GM19025 (cell line): Measurements from ENCODE around the gene ZFYVE27.

ENCODE experiments used
- ATAC-seq: cut with Tn5 transposase; IDR thresholded peaks from one replicate; pipeline ENCODE4 v1.9.1; 2021; ENCODE audit warnings: mild to moderate bottlenecking, low read depth, moderate library complexity; ENCODE audit not compliant: unreplicated experiment

ZFYVE27 gene

DNA sequence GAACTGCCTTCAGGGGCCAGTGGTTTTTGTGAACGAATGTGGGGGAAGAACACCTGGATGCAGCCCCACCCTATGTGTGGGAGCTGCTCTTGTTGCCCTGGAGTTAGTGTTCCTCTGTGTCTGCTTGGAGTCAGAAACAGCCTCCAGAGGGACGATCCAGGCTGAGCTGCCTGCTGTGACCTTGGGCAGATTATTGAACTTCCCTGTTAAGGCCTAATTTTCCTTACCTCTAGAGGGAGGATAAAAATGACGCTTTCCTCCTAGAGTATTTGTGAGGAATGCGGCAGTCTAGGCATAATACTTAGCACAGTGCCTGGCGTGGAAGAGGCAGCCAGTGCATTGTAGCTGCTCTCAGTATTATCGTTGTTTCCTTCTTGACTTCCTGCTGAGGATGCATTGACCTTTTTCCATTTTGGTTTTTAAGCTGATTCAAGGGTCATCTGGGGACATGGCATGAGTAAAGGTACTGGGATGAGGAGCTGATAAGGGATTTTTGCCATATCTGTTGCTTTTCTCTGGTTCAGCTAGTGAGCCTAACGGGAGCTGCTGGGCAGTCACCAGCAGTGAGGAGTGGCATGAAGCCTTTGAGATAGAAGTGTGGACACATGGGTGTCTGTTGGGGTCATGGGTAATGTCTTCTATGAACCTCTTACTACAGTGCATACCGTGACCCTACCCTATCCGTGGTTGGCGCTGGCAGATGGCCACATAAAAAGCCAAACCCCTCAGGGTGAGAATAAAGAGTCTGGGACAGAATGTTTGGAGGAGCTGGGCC lies 6.4 kb downstream of the ZFYVE27 start:
- ATAC-seq = no peak

DNA sequence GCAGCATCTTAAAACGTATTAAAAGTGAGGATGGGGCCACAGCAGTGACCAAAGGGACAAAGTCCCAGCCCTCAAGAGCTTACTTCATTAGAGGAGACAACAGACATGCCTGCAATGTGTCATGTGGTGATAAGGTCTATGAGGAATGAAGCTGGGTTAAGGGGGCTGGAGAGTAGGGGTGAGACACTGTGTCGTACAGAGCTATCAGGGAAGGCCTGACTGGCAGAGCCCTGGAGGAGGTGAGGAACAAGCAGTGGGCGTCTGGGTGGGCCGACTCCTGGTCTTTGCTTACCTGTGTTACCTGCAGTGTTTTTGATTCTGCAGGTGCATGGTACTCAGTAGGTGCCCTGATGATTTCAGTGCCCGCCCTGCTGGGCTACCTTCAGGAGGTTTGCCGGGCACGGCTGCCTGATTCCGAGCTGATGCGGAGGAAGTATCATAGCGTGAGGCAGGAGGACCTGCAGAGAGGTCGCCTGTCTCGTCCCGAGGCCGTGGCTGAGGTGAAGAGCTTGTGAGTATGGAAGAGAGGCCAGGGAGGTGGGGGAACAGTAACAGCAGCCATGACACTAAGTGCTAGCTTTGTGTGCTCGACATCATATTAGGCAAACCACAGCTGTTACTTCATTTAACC lies 7.6 kb downstream of the ZFYVE27 start:
- no peak for ATAC-seq

DNA sequence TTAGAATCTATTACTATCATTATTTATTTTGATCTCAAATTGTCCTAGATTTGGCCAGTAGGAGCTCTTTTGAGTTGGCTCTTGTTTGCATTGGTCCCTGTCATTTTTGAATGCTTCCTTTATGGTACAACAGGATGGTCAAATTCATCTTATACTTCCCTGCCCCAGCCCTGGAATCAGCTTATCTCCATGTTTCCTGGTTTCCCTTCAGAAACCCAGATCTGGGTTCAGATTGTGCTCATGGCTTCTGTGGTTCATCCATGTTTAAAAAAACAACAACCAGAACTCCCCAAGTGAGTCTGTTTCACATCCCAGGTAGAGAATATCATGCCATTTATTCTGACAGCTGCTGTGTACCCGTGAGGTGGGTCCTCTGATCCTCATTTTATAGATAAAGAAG lies 10.6 kb downstream of the ZFYVE27 start:
- no peak for ATAC-seq

DNA sequence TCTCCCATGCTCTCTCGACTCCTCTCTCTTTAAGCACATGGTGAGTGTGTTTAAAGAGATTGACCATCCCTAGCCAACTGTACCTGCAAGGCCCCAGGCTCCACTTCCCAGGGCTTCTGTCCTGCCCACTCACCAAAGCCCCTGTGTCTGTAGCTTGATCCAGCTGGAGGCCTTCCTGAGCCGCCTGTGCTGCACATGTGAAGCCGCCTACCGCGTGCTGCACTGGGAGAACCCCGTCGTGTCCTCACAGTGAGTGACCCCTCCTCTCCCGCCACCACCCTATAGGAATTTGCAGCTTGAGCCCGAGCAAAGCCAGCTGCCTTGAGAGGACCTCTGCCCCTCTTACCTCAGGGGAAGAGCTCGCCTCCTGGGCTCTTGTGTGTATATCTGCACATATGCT lies 11.2 kb downstream of the ZFYVE27 start:
- ATAC-seq = no peak

DNA sequence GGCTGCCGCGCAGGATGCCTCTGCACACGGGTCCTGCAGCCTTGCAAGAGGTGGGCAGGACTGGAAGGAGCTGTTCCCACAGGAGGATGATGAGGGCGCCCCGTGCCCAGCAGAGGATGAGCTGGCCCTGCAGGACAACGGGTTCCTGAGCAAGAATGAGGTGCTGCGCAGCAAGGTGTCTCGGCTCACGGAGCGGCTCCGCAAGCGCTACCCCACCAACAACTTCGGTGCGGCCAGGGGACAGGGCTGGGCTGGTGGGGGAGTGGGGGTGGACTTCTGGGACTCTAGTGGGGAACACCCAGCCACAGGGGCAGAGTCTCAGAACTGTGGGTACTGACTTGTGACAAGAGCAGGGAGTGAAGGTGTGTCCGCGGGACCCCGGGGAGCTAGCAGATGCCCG lies 16.0 kb downstream of the ZFYVE27 start:
- no peak for ATAC-seq

DNA sequence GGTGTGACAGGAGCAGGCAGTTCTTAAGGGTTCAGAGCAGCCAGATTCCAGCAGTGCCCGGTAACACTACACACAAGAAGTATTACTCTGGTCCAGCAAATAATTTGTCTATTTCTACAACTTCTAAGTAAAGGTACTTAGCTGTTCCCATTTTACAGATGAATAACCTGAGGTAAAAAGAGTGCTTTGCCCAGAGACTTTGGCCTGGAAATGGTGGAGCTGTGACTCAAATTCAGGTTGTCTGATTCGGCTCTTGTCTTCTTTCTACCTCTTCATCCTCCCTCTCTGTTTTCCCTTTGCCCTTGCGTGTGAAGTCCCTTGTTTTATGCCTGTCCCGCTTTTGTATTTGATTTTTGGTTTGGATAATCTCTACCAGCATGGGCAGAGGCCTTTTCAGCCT lies 17.8 kb downstream of the ZFYVE27 start:
- no peak for ATAC-seq

DNA sequence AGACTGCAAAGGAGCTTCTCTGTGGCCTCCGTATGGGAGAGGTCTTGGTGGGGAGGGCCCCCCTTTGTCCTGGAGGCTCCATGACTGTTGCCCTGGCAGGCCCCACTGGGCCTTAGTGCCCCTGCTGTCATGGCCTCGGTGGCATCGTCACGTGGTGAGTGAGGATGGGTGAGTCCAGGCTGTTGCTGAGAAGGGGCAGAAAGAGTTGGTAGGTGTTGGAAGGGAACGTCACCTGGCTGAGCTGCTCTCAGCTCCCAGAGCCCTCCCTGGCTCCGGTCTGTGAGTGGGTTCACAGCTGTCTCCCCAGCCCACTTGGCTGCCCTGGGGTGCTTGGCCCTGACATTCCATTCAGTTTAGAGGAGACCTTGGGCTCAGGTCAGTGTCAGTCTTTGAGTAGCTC lies 18.8 kb downstream of the ZFYVE27 start:
- no peak for ATAC-seq

DNA sequence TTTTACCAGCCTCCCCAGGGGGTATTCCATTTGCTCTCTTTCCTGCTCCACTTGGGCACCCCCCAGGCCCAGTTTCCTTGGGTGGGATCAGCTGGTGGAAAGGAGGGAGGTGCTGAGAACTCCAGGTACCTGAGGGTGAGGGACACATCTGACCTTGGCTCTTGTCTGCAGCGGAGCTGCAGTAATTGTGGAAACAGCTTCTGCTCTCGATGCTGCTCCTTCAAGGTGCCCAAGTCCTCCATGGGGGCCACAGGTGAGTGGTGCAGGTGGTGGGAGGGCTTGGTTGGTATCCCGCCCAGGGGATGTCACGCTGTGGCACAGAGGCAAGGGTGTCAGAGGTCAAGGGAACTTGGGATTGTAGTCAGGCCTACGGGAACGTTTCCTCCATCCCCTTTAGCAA lies 20.5 kb downstream of the ZFYVE27 start:
- ATAC-seq = no peak

DNA sequence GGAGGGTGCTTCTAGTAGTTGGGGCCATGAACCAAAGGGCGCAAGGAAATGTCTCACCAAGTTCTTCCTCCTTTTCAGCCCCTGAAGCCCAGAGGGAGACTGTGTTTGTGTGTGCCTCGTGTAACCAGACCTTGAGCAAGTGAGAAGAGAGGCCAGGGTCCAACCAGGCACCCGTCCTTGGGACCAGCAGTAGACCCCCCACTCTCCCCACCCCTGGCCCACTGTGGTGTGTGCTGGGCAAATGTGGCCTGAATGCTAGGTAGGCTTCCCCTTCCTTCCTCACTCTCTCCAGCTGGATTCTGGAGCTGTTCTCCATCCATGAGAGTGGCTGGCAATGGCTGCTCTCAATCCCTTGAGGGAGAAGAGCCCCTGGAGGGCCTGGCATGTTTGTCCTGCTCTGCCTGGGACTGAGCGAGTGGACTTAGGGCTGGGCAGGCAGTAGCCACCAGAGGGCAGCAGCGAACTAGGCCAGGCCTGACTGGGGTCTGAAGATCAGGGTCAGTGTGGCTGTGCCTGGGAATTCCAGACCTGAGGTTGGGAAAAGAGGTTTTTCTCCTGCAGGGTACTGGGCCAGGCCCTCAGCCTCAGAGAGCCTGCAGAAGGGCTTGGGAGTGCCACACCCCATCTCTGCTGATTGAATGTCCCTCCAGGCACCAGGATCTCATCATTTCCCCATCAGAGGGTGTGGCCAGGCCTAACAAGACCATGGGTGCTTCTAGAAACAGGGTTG lies 22.4 kb downstream of the ZFYVE27 start:
- no peak for ATAC-seq

DNA sequence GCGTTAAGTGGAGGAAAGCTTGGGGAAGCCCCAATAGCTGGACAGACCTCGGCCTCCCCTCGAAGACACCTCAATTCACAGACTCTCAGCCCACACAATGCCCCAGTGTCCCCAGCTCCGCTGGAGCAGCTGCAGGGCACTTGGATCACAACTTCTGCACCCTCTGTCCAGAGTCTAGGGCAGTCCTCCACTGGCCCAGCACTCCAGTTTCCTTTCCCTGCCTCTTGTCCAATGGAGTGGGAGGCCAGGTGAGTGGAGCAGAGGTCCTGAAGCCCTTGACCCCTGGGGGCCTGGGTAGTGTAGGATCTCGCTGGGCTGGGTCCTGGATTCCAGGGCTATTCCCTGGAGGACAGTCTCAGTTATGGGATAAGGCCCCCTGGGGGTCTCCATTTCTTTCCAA lies 23.0 kb downstream of the ZFYVE27 start:
- no peak for ATAC-seq

DNA sequence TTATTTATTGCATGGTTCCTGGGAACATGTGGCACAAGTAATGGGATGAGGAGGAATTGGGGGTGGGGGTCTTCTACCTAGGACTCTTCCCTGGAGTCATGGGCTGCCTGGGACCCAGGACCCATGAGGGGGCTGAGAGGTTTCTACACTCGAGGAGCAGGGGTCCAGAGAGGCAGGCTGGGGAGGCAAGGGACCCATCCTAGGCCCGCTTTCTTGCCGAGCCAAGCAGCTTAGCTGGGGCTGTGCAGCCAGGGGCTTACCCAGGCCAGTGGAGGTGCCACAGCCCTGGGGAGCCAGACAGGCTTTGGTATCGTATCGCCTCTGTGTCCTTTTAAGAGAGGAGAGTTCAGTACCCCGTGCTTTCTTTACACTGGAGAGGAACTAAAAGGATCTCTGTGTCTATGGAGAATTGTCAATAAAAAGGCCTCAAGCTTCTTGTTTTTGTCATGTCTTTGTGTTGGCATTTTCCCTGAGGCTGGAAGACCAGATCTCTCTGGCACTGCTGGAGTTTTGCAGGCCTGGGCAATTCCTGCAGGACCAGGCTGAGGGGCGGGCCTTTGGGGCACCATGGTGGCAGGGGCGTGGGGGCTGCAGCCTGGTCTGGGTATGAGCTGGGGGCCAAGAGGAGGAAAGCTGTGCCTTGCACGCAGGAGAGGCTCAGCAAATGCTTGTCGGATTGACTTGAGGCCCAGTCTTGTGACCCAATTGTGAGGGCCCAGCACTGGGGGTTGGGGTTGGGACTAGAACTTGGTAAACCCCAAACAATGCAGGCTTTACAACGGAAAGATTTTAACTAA lies 23.7 kb downstream of the ZFYVE27 start:
- ATAC-seq = no peak

DNA sequence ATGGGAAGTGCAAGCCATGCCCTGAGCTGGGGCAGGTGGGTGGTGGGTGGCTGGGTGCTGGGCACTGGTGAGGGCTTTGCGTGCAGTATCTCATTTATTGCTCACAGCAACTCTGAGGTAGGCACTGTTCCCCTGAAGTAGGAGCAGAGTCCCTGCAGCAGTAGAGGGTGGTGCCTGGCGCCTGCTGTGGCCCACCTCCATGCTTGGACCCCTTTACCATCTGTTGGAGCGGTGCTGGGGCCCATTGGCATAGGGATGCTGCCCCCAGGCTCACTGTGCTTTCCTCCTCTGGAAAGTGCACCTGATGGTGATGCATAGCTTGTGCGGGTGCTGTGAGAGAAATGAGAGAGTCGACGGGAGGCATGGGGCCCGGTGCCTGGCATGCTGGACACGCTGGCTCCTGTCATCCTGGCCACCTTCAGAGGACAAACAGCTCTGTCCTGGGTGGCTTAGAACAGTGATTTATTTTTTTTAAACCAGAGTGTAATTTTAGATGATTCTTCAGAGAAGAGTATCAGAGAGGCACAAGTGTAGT lies 24.5 kb downstream of the ZFYVE27 start:
- no peak for ATAC-seq

DNA sequence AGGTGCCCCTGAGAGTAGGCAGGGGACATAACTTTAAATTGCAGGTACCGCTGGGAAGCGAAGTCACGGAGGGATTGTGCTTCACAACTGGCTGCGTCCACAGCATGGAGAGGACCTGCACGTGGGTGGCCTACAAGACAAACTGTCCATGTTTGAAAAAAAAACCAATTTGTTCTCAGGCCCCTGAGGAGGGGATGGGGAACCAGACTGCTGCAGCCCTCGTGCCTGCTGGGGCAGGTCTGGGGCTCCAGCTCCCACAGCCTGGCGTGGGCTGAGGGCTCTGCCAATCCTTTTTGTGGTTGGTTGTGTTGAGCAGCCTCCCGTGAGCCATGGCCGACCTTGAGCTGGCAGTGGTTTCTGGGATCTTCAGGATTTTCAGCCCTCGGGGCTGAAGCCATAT lies 25.1 kb downstream of the ZFYVE27 start:
- no peak for ATAC-seq

DNA sequence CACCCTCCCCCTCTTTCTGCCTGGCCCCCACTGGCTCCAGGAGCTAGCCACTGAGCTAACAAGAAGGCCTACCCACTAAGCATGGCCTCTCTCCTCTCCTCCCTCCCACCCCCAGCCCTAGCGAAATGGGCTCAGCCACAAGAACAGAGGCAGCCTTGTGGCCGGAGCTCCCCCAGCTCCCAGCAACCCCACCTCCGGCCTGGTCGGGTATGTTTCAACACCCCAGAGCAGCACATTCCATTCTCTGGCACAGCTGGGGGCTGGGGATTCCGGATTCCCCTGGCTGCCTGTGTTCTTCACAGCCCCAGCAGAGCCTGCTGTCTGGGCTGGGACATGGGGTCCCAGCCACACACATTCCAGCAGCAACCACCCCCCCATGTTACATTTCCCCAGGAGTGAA lies 25.9 kb downstream of the ZFYVE27 start:
- ATAC-seq = no peak

DNA sequence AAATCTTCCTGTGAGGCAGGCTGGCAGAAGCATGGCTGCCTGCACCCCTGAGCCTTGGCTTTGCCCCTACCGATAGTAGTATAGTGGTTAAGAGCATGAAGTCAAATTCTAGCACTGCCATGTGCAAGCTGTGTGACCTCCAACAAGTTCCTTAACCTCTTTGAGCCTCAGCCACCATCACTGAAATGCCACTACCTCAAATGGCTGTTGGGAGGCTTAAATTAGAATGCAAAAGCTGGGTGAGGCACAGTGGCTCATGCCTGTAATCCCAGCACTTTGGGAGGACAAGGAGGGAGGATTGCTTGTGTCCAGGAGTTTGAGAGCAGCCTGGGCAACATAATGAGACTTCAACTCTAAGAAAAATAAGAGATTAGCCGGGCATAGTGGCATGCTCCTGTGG lies 26.5 kb downstream of the ZFYVE27 start:
- ATAC-seq = no peak

DNA sequence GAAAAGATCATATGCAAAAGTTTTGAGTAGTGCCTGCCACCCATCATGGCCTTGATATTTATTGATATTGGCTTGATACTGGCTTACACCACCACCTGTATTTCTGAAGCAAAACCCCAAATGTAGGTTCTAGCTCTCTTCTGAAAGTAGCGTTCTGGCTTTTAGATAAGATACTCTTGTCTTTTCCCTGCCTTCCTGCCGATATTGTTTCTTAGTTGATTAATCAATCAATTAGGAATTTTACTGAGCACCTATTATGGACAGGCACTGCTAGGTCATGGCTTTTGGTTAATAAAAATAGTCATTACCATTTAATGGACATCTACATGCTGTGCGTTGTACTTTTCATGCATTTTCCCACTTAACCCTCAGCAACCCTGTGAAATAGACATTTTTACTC lies 27.0 kb downstream of the ZFYVE27 start:
- ATAC-seq = no peak

DNA sequence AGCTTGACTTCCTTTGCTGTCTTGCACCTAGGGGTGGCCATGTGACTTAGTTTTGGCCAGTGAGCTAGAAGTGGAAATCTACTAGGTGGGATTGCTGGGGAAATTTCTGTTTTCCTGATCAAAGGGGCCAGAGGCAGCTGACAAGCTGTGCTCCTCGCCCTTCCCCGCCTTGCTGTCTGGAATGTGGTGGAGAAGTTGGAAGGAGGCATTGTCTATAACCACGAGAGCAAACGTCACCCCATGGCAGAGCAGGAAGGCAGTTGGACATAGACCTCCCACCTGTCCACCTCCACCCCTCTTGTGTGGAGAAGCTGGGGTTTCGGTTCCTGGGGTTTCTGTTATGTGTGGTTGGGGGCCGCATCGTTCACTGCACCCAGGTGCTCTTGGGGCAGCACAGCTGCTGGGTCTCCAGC lies 27.6 kb downstream of the ZFYVE27 start:
- no peak for ATAC-seq

DNA sequence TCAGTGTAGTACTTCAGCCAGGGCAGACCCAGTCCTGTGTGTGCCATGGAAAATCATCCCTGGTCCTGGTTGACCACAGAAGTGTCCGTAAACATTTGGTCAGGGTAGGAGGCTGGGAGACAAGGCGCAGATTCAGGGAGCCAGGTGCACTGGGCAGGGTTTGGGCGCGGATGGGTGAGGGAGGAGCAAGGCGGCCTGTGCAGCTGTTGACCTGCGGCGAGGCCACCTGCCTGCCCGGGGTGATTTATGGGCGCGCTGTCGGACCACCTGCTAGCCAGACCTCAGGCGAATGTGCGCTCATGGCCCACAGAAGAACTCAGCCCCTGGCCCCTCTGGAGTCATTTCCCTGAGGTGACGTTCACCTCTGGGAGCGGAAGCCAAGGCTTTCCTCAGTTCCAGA lies 28.3 kb downstream of the ZFYVE27 start:
- no peak for ATAC-seq

DNA sequence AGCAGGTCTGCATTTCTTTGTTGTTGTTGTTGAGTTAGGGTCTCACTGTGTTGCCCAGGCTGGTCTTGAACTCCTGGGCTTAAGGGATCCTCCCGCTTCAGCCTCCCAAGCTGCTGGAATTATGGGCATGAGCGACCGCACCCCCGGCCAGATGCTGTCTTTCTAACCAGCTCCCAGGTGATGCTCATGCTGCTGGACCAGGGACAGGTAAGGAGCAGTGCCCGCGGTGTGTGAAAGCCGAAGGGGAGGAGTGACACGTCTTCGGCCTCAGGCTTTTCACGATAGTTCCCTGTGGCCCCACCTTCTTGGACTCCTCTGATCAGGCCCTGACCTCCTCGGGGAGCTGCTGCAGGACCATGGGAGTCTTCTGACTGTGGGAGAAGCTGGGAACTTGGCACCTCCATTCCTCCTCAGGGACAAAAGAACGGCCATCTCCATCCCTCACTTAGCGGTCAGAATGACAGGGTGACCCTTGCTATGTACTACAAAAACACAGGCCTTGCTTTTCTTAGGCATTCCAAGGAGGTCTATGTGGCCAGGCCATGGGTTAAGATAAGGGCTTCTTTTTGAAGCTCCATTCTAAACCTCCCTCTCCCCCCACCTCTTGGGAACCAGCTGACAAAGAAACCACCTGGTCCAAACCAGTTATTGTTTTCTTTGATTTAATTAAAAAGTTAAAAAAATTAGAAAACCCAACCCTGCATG lies 29.3 kb downstream of the ZFYVE27 start:
- no peak for ATAC-seq
